Measurements from ENCODE around the gene OR2AT4. TPM values are rescaled to one million over a fixed set of nuclear protein-coding genes. Genes with fewer than 3 reads are reported as not detected.

The OR2AT4 gene
- total and polyA plus RNA-seq, 4 donors = not detected

- no peak overlapping the region for H3K4me3 ChIP-seq
- no peaks in the 10 kb centered on the region for H3K4me1 ChIP-seq (ENCODE audit: control insufficient read depth in 5 of 5, insufficient read depth in 5 of 5, low read length in 5 of 5)
- H3K9ac ChIP-seq (ENCODE audit: insufficient read depth in 1 of 2, low read length in 2 of 2) = no peak overlapping the region
- DNase-seq (no peak), ATAC-seq (ENCODE audit: insufficient read depth, low FRiP score) (no peak)
- H3K27me3 ChIP-seq (ENCODE audit: control insufficient read depth in 3 of 3, insufficient read depth in 3 of 3, low read length in 2 of 3) = no peaks in the 10 kb centered on the region
- peaks cover 0 to 4% (median 0%) of the 10 kb centered on the region in 4 donors for H3K9me3 ChIP-seq (ENCODE audit: control insufficient read depth in 4 of 4, insufficient read depth in 3 of 4, low read length in 3 of 4)
- H3K36me3 ChIP-seq (ENCODE audit: control insufficient read depth in 4 of 4, insufficient read depth in 4 of 4, low read length in 4 of 4) = no peaks in the 10 kb centered on the region
- 91 to 93% methylated on average over 1 of the region's 1 CpG for WGBS, 2 donors
- H3K27ac ChIP-seq (ENCODE audit: low read depth in 1 of 2, low read length in 1 of 2) = no peak overlapping the region
- no peak for TF ChIP-seq CTCF (IDR thresholded peaks at IDR 0.05; ENCODE audit: control extremely low read depth, extremely low read depth)
These were observed 11.8 kb downstream of the OR2AT4 start for GRCh38 chr11:75084883-75085282.

- Histone ChIP-seq H3K4me1 (ENCODE audit: control insufficient read depth in 5 of 5, insufficient read depth in 5 of 5, low read length in 5 of 5) (no peaks in the 10 kb centered on the region), H3K36me3 (ENCODE audit: control insufficient read depth in 4 of 4, insufficient read depth in 4 of 4, low read length in 4 of 4) (no peaks in the 10 kb centered on the region), H3K4me3 (no peak overlapping the region), H3K27me3 (ENCODE audit: control insufficient read depth in 3 of 3, insufficient read depth in 3 of 3, low read length in 2 of 3) (no peaks in the 10 kb centered on the region), H3K27ac (ENCODE audit: low read depth in 1 of 2, low read length in 1 of 2) (no peak overlapping the region), H3K9me3 (ENCODE audit: control insufficient read depth in 4 of 4, insufficient read depth in 3 of 4, low read length in 3 of 4) (no peaks in the 10 kb centered on the region), H3K9ac (ENCODE audit: insufficient read depth in 1 of 2, low read length in 2 of 2) (no peak overlapping the region)
- DNase-seq (no peak), ATAC-seq (ENCODE audit: insufficient read depth, low FRiP score) (no peak)
- 51 to 79% methylated on average over 1 of the region's 1 CpG for WGBS, 2 donors
- TF ChIP-seq CTCF (IDR thresholded peaks at IDR 0.05; ENCODE audit: control extremely low read depth, extremely low read depth) = no peak
These were observed 13.5 kb downstream of the OR2AT4 start for GRCh38 chr11:75083217-75083605.

GRCh38 chr11:75082601-75083216, 14.0 kb downstream of the OR2AT4 start:
- H3K4me3 ChIP-seq = no peak overlapping the region
- no peaks in the 10 kb centered on the region for H3K4me1 ChIP-seq (ENCODE audit: control insufficient read depth in 5 of 5, insufficient read depth in 5 of 5, low read length in 5 of 5)
- DNase-seq (no peak), ATAC-seq (ENCODE audit: insufficient read depth, low FRiP score) (no peak)
- no peak for TF ChIP-seq CTCF (IDR thresholded peaks at IDR 0.05; ENCODE audit: control extremely low read depth, extremely low read depth)
- no peaks in the 10 kb centered on the region for H3K9me3 ChIP-seq (ENCODE audit: control insufficient read depth in 4 of 4, insufficient read depth in 3 of 4, low read length in 3 of 4)
- H3K36me3 ChIP-seq (ENCODE audit: control insufficient read depth in 4 of 4, insufficient read depth in 4 of 4, low read length in 4 of 4) = no peaks in the 10 kb centered on the region
- 84 to 85% methylated on average over 8 of the region's 8 CpGs for WGBS, 2 donors
- H3K27ac ChIP-seq (ENCODE audit: low read depth in 1 of 2, low read length in 1 of 2) = no peak overlapping the region
- no peak overlapping the region for H3K9ac ChIP-seq (ENCODE audit: insufficient read depth in 1 of 2, low read length in 2 of 2)
- H3K27me3 ChIP-seq (ENCODE audit: control insufficient read depth in 3 of 3, insufficient read depth in 3 of 3, low read length in 2 of 3) = no peaks in the 10 kb centered on the region

GRCh38 chr11:75079546-75079945, 17.1 kb downstream of the OR2AT4 start:
- Histone ChIP-seq H3K9ac (ENCODE audit: insufficient read depth in 1 of 2, low read length in 2 of 2) (no peak overlapping the region), H3K36me3 (ENCODE audit: control insufficient read depth in 4 of 4, insufficient read depth in 4 of 4, low read length in 4 of 4) (no peaks in the 10 kb centered on the region), H3K27me3 (ENCODE audit: control insufficient read depth in 3 of 3, insufficient read depth in 3 of 3, low read length in 2 of 3) (no peaks in the 10 kb centered on the region), H3K4me1 (ENCODE audit: control insufficient read depth in 5 of 5, insufficient read depth in 5 of 5, low read length in 5 of 5) (no peaks in the 10 kb centered on the region), H3K27ac (ENCODE audit: low read depth in 1 of 2, low read length in 1 of 2) (no peak overlapping the region), H3K9me3 (ENCODE audit: control insufficient read depth in 4 of 4, insufficient read depth in 3 of 4, low read length in 3 of 4) (no peaks in the 10 kb centered on the region), H3K4me3 (no peak overlapping the region)
- TF ChIP-seq CTCF (IDR thresholded peaks at IDR 0.05; ENCODE audit: control extremely low read depth, extremely low read depth) = no peak
- 82 to 89% methylated on average over 4 of the region's 4 CpGs for WGBS, 2 donors
- no peak for DNase-seq
- no peak for ATAC-seq (ENCODE audit: insufficient read depth, low FRiP score)

Data from lung (tissue), 12 donors.